Brain microvascular endothelial cell (primary cell): ENCODE measurements around the gene LRRC7.

Experiments used
- DNase-seq: peaks from one replicate; pipeline ENCODE4 v3.0.0-alpha.2; 2020
- H3K27ac ChIP-seq: fragments of 250-450 bp; sonication (Bioruptor Pico); 2 replicates; pipeline ENCODE4 v1.5.1; 2020; ENCODE audit warnings: mild to moderate bottlenecking, moderate library complexity
- H3K27me3 ChIP-seq: fragments of 250-450 bp; sonication (Bioruptor Pico); replicated peaks from 2 replicates; pipeline ENCODE4 v1.5.1; 2020; ENCODE audit warnings: mild to moderate bottlenecking
- H3K36me3 ChIP-seq: fragments of 250-450 bp; sonication (Bioruptor Pico); replicated peaks from 2 replicates; pipeline ENCODE4 v1.5.1; 2020; ENCODE audit warnings: mild to moderate bottlenecking
- H3K4me3 ChIP-seq: 2 replicates; pipeline ENCODE4 v1.5.1; 2011; ENCODE audit warnings: low read depth, mild to moderate bottlenecking, control low read depth, low read length, moderate library complexity
- in situ Hi-C: cut with HindIII; loops from 2 replicates; pipeline ENCODE4 v1.10.0; 2017; ENCODE audit warnings: low sequenced_read_pairs, low pct_ligation_motif_present
- TF ChIP-seq, protein P1 (sequence below): IDR thresholded peaks from 2 replicates; pipeline ENCODE4 v1.5.1; 2011; ENCODE audit warnings: low read depth, mild to moderate bottlenecking, moderate library complexity, low read length, control low read depth, inconsistent platforms; ENCODE audit errors: missing control alignments

LRRC7 gene

DNA sequence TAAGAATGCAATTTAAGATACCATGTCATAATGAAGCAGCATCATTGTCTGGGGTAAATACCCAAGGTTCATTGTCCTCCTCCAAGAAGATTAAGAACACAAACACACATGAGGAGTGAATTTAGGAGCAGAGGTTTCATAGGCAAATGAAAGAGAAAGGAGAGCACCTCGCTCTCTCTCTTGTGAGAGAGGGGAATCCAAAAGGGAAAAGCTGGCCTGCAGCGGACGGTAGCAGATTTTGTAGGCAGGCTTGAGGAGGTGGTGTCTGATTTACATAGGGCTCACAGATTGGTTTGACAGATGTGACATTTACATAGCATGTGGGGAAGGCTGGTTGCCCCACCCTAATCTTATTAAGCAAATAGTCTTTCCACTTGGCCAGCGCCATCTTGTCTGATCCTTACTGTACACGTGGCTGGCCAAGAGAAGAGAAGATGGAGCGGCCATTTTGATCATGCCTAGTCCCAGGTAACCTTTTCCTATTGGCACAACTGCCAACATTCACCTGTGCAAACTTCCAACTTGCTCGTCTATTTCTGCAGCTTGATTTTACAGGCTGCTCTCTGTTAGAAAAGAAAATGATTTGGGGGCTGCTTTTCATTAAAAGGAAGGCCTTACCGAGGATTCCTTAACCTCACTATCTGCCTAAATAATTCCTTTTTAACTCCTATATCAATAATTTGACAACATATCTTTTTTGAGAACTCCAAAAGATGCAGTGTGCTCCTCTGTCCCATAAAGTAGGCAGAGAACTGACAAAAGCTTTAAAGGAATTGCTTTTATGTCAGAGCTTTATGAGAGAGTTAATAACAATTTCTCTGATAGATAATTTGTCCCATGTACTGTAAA lies 16.0 kb upstream of the LRRC7 start:
- TF ChIP-seq, protein P1, sequence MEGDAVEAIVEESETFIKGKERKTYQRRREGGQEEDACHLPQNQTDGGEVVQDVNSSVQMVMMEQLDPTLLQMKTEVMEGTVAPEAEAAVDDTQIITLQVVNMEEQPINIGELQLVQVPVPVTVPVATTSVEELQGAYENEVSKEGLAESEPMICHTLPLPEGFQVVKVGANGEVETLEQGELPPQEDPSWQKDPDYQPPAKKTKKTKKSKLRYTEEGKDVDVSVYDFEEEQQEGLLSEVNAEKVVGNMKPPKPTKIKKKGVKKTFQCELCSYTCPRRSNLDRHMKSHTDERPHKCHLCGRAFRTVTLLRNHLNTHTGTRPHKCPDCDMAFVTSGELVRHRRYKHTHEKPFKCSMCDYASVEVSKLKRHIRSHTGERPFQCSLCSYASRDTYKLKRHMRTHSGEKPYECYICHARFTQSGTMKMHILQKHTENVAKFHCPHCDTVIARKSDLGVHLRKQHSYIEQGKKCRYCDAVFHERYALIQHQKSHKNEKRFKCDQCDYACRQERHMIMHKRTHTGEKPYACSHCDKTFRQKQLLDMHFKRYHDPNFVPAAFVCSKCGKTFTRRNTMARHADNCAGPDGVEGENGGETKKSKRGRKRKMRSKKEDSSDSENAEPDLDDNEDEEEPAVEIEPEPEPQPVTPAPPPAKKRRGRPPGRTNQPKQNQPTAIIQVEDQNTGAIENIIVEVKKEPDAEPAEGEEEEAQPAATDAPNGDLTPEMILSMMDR: no peak
- in situ Hi-C loops: no loop called here
- Histone ChIP-seq H3K36me3 (no peaks in the 10 kb centered on the region), H3K27ac (no peak overlapping the region), H3K27me3 (no peaks in the 10 kb centered on the region), H3K4me3 (no peak overlapping the region)
- DNase-seq: no peak

DNA sequence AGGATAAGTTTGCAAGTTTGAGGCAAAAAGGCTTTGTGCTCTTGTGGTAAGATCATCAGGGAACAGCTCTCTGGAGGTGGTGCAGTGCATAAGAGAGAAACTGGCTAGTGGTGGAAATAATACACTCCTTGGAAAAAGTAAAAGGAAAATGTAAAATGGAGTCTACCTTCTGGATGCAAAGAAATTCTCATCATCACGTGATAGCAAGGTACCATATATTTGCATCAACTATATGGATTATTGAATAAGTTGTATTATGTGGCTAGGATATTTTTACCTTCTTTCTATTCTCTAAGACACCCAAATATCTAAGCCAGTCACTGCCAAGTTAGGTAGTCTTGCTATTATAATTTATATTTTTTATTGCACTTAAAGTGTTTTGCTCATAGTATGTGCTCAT lies 14.0 kb upstream of the LRRC7 start:
- H3K27me3 ChIP-seq: no peaks in the 10 kb centered on the region
- no peak for DNase-seq
- H3K4me3 ChIP-seq: no peak overlapping the region
- TF ChIP-seq, protein P1: no peak
- in situ Hi-C loops: no loop called here
- H3K27ac ChIP-seq: no peak overlapping the region
- H3K36me3 ChIP-seq: no peaks in the 10 kb centered on the region

DNA sequence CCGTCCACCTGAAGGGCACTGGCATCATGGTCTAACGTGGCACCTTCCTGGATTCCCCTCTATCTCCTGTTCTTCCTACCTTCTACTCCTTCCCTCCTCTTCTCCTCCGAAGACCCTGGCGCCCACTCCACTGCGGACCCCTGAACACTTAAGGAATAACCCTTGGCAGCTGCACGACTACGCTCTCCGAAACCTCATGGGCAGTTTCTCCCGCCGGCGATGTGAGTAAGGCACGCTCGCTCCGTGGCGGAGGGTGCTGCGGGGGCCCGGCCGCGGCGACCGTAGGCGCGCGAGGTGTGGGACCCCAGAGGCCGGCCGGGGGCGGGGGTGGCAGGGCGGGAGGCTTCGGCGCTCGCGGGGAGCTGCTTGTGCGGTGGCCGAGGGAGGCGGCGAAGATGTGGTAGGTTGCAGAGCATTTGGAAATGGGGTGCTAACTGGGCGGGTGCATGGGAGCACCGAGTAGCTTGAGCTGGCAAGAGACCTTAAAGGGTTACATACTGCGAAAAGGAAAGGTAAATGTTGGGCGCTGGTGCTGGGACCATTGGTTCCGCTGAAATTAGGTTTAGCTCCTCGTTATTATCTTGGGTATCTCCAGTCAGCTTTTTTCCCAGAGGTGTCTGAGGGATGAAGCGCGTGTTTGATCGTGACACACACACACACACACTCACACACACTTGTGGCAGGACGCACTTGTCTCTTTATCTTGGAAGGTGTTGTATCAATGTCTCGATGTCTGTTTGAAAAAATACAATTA lies 876 bp downstream of the LRRC7 start:
- no peak for DNase-seq
- in situ Hi-C loops: no loop called here
- H3K4me3 ChIP-seq: peak overlapping the region; percentile 51
- no peaks in the 10 kb centered on the region for H3K36me3 ChIP-seq
- TF ChIP-seq, protein P1: no peak
- H3K27me3 ChIP-seq: peaks cover 13% of the 10 kb centered on the region
- H3K27ac ChIP-seq: no peak overlapping the region

DNA sequence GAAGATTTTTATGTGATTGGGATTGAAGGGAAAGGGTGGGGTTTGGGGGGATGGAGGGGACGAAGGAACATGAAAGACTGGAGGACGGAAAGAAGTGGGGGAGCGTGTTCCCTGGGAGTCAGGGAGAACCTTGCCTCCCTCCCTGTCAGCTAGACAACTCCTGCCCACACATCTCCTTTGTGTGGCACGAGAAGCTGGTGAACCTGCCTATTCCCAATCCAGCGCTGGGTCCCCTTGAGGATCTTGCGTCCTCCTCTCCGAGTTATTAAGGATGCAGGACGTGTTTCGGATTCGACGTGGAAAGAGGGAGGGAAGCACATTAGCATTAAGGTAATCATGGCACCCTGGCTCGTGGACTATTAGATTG lies 1.4 kb downstream of the LRRC7 start:
- Histone ChIP-seq H3K4me3 (peak overlapping the region; percentile 36), H3K27me3 (peaks cover 13% of the 10 kb centered on the region), H3K27ac (no peak overlapping the region), H3K36me3 (no peaks in the 10 kb centered on the region)
- DNase-seq: no peak
- TF ChIP-seq, protein P1: no peak
- in situ Hi-C loops: no loop called here

DNA sequence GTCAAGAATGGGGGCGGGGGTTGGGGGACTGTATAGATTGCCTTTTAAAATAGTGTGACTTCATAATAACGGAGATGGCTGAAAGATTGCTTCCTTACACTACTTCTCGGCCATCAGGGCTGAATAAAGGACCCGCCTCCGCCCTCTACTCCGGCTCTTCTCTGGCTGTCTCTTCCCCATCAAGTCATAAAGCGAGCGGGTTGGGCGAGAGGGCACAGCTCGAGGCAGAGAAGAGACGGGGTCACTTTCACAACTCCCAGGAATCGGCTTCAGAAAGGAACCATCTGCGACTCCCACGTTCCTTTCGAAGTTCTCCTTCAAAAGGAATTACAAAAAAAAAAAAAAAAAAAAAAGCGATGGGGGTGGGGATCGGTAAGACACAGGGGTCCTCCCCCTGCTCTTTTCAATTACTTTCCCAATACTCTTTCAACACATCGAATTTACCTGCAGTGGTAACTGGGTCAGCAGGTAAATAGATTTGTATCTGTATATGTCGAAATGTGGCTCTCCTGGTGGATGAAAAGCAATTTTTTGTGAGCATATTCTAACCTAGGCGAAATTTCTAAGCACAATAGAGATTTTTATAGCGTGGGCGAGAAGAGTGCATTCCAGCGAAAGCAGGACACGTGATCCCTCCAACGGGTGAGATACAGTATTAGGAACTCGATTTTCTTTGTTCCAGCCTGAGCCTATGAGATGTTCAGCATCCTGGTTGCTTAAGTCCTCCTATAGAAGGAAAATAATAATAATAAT lies 2.0 kb downstream of the LRRC7 start:
- TF ChIP-seq, protein P1: no peak
- Histone ChIP-seq H3K27me3 (peaks cover 13% of the 10 kb centered on the region), H3K4me3 (peak overlapping the region; percentile 36), H3K27ac (no peak overlapping the region), H3K36me3 (no peaks in the 10 kb centered on the region)
- DNase-seq: peak; percentile 43
- in situ Hi-C loops: no loop called here
